ENCODE results near the gene OPN1MW3. TPM values are rescaled to one million over a fixed set of nuclear protein-coding genes. Genes with fewer than 3 reads are reported as not detected.
"Not testable (repeated sequence)": the region's sequence is repeated elsewhere in the genome, so short reads cannot be mapped to it uniquely, and the experiment has no call there.

Gene OPN1MW3
- total RNA-seq (2014; rRNA removed; shearing (Covaris generic)) = not detected in 2 replicates
- polyA plus RNA-seq (2015; cell fraction: cytosol; rRNA removed) = not detected in 2 replicates
- not detected in 2 replicates for polyA plus RNA-seq (2015; cell fraction: nucleus; rRNA removed)

GRCh38 chrX:154257282-154257681 lies at the start of gene OPN1MW3:
Gene OPN1MW3 (plus strand): TSS chrX:154257582. CDS start chrX:154257620, 38 bp downstream.
- not testable (repeated sequence) for DNase-seq (ENCODE audit: low read depth)

- DNase-seq (ENCODE audit: low read depth) = not testable (repeated sequence)
Observed at GRCh38 chrX:154209670-154210418, 47.5 kb upstream of the OPN1MW3 start.

- DNase-seq (ENCODE audit: low read depth) = not testable (repeated sequence)
Observed at GRCh38 chrX:154211057-154211456, 46.3 kb upstream of the OPN1MW3 start.

- not testable (repeated sequence) for DNase-seq (ENCODE audit: low read depth)
Observed at GRCh38 chrX:154211499-154211898, 45.9 kb upstream of the OPN1MW3 start.

GRCh38 chrX:154219456-154219855 lies 37.9 kb upstream of the OPN1MW3 start, which contains the start of gene OPN1MW2:
Gene OPN1MW2 (plus strand): TSS chrX:154219756. CDS start chrX:154219816, 60 bp downstream.
- DNase-seq (ENCODE audit: low read depth) = not testable (repeated sequence)

GRCh38 chrX:154225292-154225691 lies 32.1 kb upstream of the OPN1MW3 start:
- DNase-seq (ENCODE audit: low read depth) = not testable (repeated sequence)

- DNase-seq (ENCODE audit: low read depth) = not testable (repeated sequence)
Observed at GRCh38 chrX:154226706-154227105, 30.7 kb upstream of the OPN1MW3 start.

GRCh38 chrX:154231443-154231842 lies 25.9 kb upstream of the OPN1MW3 start:
- not testable (repeated sequence) for DNase-seq (ENCODE audit: low read depth)

- not testable (repeated sequence) for DNase-seq (ENCODE audit: low read depth)
Observed at GRCh38 chrX:154233620-154234019, 23.8 kb upstream of the OPN1MW3 start.

- not testable (repeated sequence) for DNase-seq (ENCODE audit: low read depth)
Observed at GRCh38 chrX:154238939-154239559, 18.3 kb upstream of the OPN1MW3 start.

- not testable (repeated sequence) for DNase-seq (ENCODE audit: low read depth)
Observed at GRCh38 chrX:154239982-154240503, 17.3 kb upstream of the OPN1MW3 start.

- DNase-seq (ENCODE audit: low read depth) = not testable (repeated sequence)
Observed at GRCh38 chrX:154247377-154248045, 9.9 kb upstream of the OPN1MW3 start.

- not testable (repeated sequence) for DNase-seq (ENCODE audit: low read depth)
Observed at GRCh38 chrX:154248076-154248475, 9.3 kb upstream of the OPN1MW3 start.

GRCh38 chrX:154258711-154259110 lies 1.3 kb downstream of the OPN1MW3 start:
- DNase-seq (ENCODE audit: low read depth) = not testable (repeated sequence)

- DNase-seq (ENCODE audit: low read depth) = not testable (repeated sequence)
Observed at GRCh38 chrX:154263072-154263471, 5.7 kb downstream of the OPN1MW3 start.

GRCh38 chrX:154269245-154269644 lies 11.9 kb downstream of the OPN1MW3 start:
- not testable (repeated sequence) for DNase-seq (ENCODE audit: low read depth)

GRCh38 chrX:154284489-154285338 lies 27.3 kb downstream of the OPN1MW3 start:
- not testable (repeated sequence) for DNase-seq (ENCODE audit: low read depth)

GRCh38 chrX:154286406-154286805 lies 29.0 kb downstream of the OPN1MW3 start:
- DNase-seq (ENCODE audit: low read depth) = not testable (repeated sequence)

GRCh38 chrX:154294791-154295574 lies 37.6 kb downstream of the OPN1MW3 start, which contains the start of gene TEX28:
Gene TEX28 (minus strand): TSS chrX:154295124. CDS start chrX:154292117, 3,007 bp downstream.
- DNase-seq (ENCODE audit: low read depth) = no peak

All from HT1080 (cell line).